Coronary artery (tissue), 2 donors: Measurements from ENCODE around the gene ATP1A1.
A peak's percentile ranks its signal among the peaks of the same experiment; 100 is the strongest.

Experiments
- DNase-seq: peaks from one replicate; pipeline ENCODE4 v3.0.0-alpha.2; 2017; ENCODE audit warnings: low spot score
- H3K27ac ChIP-seq, 2 donors: fragments of 200-600 bp; sonication (generic); one replicate each; pipeline ENCODE4 v1.5.1; 2016 to 2019
- H3K4me3 ChIP-seq: fragments of 200-600 bp; sonication (generic); 2 replicates; pipeline ENCODE4 v1.5.1; 2016; ENCODE audit warnings: mild to moderate bottlenecking, moderate library complexity
- TF ChIP-seq, protein P1 (sequence below): fragments of 200-600 bp; sonication (generic); IDR thresholded peaks from one replicate; pipeline ENCODE4 v1.5.1; 2019; ENCODE audit warnings: antibody characterized with exemption

ATP1A1 gene

DNA sequence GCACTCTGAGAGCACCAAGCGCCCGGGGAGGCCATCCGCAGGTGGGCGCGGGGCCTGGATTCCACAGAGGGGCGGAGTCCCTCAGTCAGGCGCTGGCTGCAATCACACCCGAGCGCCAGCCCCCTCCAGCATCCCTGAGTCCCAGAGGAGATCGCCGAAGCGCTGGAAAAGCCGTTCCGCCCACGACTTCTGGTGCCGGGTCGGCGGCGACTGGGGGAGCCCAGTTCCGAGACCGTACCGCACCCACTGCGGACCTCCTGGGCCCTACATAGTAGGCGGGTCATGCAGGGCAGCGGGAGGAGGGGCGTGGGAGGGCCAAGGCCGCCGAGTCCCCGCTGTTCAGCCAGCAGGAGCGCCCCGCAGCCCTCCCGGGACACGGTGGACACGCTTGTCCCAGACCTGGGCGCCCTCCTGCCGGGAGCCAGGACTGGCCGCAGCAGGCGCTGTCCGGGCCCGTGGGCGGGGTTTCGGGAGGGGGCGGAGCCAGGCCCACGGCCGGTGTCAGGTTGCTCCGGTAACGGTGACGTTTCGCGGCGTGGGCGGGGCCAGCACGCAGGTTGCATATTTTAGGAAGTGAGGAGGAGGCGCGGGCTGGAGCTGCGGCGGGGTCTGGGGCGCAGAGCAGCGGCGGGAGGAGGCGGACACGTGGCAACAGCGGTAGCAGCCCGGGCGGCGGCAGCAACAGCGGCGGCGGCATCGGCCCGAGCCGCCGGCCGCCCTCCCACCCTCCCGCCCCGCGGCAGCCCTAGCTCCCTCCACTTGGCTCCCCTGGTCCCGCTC, at the start of gene ATP1A1:
TSS of gene ATP1A1 (plus strand) at position 594 of the 780 bp plus-strand sequence. CDS start 268 bp downstream, outside the sequence.
- DNase-seq = peak; percentile 97
- TF ChIP-seq, protein P1, sequence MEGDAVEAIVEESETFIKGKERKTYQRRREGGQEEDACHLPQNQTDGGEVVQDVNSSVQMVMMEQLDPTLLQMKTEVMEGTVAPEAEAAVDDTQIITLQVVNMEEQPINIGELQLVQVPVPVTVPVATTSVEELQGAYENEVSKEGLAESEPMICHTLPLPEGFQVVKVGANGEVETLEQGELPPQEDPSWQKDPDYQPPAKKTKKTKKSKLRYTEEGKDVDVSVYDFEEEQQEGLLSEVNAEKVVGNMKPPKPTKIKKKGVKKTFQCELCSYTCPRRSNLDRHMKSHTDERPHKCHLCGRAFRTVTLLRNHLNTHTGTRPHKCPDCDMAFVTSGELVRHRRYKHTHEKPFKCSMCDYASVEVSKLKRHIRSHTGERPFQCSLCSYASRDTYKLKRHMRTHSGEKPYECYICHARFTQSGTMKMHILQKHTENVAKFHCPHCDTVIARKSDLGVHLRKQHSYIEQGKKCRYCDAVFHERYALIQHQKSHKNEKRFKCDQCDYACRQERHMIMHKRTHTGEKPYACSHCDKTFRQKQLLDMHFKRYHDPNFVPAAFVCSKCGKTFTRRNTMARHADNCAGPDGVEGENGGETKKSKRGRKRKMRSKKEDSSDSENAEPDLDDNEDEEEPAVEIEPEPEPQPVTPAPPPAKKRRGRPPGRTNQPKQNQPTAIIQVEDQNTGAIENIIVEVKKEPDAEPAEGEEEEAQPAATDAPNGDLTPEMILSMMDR = no peak
- Histone ChIP-seq H3K4me3 (peak within 1 kb of the TSS; percentile 98), H3K27ac (peak within 1 kb of the TSS; percentile 92 to 98)

DNA sequence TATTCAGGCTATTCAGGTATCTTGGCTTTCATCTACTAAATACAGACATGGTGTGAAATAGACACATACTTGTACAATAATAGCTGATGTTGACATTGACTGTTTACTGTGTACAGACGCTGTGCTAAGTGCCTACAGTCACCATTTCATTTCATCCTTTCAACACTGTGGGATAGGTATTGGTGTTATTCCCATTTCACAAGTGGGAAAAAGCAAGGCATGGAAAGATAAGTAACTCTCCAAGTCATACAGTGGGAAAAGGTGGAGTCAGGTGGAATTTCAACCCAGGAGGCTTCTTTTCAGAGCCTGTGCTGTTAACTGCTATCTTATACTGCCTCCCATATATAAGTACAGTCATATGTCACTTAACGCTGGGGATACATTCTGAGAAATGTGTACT, 49.6 kb upstream of the ATP1A1 start:
- Histone ChIP-seq H3K4me3 (no peak overlapping the region), H3K27ac (no peak overlapping the region)
- DNase-seq = no peak
- TF ChIP-seq, protein P1 = no peak

DNA sequence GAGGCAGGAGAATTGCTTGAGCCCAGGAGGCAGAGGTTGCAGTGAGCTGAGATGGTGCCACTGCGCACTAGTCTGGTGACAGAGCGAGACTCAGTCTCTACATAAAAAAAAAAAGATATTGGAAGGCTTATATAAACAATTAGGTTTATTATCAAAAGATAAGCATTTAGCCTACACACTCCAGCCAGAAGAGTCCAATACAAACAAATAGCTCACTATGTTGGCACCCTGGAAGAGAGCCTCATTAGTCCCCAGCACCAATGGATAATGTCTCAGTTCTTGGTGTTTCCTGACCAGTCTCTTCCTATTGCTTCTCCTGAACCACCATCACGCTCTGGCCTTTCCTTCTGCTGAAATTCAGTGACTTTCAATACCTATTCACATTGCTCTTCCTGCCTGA, 48.6 kb upstream of the ATP1A1 start:
- no peak for DNase-seq
- Histone ChIP-seq H3K4me3 (no peak overlapping the region), H3K27ac (no peak overlapping the region)
- TF ChIP-seq, protein P1 = no peak

DNA sequence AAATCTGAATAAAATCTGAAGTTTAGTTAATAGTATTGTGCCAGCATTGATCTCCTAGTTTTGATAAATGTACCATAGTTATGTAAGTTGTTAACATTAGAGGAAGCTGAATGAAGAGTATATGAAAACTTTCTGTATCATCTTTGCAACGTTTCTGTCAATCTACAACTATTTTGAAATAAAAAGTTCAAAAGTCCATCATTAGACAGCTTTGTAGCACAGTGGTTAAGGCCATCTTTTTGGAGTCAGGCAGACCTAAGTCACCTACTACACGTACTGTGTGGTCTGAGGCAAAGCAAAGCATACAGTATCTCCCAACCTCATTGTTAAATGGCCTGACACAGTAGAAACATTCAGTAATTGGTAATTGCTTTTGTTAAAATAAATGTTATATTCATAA, 47.9 kb upstream of the ATP1A1 start:
- no peak overlapping the region for H3K27ac ChIP-seq

DNA sequence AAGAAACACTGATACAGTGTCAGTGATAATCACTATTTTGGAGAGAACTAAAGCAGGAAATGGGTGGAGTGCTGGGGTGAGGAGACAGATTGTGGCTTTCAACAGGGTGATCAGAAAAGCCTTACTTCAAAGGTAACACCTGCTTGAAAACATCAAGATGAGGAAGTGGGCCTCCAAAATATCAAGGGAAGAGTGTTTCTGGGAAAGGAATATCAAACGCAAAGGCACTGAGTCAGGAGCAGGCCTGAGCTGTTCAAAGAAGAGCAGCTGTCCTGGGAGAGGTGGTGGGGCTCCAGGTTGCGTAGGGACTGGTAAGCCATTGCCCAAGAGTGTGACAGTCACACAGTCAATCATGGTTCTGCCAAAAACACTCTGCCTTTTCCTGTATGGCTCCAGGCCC, 47.1 kb upstream of the ATP1A1 start:
- TF ChIP-seq, protein P1 = no peak
- H3K4me3 ChIP-seq = no peak overlapping the region
- DNase-seq = no peak
- no peak overlapping the region for H3K27ac ChIP-seq

More for the DNA sequence above, 47.9 kb upstream of the ATP1A1 start:
- TF ChIP-seq, protein P1 = no peak
- no peak overlapping the region for H3K4me3 ChIP-seq
- DNase-seq = no peak

DNA sequence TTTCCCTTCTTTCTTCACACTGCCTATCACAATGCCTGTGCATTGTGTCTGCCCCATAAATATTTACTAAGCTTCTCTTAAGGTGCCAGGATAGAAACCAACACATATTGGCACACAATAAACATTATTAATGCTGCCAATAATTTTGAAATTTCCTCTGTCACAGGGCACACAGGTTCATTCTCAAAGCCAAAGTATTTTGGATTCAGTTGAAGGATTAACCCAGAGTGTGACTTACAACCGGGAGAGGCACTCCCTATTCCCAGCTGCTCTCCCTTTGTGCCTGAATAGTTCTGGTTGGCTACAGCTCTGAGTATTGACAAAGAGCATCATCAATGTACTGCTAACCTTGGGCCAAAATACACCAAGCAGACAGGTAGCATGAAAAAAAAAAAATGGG, 46.6 kb upstream of the ATP1A1 start:
- DNase-seq = no peak
- Histone ChIP-seq H3K4me3 (no peak overlapping the region), H3K27ac (no peak overlapping the region)
- TF ChIP-seq, protein P1 = no peak

DNA sequence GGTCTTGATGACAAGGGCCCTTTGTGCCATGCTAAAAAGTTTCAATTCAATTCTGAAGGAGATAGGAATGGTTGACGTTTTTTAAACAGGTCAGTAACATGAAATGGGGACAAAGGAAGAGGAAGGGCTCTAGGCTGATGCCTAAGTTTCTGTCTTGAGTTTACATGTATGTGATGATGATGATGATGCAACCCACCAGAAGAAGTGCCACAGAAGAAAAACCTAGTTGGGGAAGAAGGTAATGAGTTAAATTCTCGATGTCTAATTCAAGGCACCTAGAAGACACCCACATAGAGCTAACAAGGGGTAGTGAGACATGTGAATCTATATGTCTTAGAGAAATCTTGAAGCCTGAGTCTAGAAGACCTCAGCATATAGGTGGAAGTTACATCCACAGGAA, 44.4 kb upstream of the ATP1A1 start:
- H3K4me3 ChIP-seq = no peak overlapping the region
- DNase-seq = no peak
- TF ChIP-seq, protein P1 = no peak
- H3K27ac ChIP-seq = no peak overlapping the region
